GM18909 (cell line): ENCODE measurements around the gene BTAF1.
"Not testable (repeated sequence)": the region's sequence is repeated elsewhere in the genome, so short reads cannot be mapped to it uniquely, and the experiment has no call there.

Source experiments
- ATAC-seq: cut with Tn5 transposase; IDR thresholded peaks from one replicate; pipeline ENCODE4 v1.9.1; 2021; ENCODE audit warnings: mild to moderate bottlenecking; ENCODE audit not compliant: unreplicated experiment, poor library complexity

The BTAF1 gene

DNA sequence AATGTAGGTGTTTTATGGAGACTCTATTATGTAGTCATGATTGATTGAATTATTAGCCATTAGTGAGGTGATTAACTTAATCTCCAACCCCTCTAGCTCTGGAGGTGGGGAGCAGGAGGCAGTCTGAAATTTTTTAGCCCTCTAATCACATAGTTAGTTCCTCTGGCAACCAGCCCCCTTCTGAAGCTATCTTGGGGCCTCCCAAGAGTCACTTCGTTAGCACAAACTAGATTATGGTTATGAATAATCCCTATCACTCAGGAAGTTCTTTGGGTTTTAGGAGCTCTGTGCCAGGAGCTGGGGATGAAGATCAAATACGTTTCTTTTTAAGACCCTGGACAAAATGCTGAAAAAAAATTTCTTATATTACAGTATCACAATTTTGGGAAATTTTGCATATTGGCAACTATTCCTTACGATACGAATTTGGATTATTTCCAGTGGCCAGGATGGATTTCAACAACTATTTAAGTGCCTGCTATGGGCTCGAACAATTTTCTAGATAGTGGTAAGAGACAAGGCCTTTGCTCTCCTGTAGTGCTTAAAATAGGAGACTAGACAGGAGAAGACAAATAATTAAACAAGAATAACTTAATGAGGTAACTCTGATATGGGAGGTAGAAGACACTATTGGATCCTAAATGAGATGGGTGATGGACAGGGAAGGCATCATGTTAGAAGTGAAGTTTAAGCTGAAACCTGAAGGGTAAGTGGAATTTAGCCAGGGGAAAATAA is 52.9 kb downstream of the BTAF1 start:
- ATAC-seq = no peak

DNA sequence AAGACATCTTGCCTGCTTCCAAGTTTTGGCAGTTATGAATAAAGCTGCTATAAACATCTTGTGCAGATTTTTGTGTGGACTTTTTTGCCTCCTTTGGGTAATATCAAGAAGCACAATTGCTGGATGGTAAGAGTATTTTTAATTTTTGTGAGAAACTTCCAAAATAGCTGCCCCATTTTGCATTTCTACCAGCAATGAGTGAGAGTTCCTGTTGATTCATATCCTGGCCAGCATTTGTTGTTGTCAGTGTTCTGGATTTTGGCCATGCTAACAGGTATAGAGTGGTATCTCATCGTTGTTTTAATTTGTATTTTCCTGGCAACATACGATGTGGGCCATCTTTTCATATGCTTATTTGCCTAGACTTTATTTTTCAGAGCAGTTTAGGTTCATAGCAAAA is 53.9 kb downstream of the BTAF1 start:
- ATAC-seq = no peak

DNA sequence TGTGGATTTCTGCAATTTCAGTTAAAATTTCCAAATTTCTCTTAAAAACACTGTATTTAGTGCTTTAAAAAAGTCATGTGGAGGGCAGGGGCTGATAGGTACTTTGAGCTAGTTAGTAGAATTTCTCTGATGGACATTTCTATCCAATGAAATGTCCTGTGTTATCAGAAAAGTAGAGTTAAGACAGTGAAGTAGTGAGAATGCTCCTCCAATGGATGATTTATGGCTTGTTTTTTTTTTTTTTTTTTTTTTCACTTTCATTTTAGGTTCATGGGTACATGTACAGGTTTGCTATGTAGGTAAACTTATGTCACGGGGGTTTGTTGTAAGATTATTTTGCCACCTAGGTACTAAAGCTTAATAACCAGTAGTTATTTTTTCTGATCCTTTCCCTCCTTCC is 55.0 kb downstream of the BTAF1 start:
- ATAC-seq = no peak

- no peak for ATAC-seq
Measured at GRCh38 chr10:91980319-91980718, 56.7 kb downstream of the BTAF1 start.

GRCh38 chr10:91983416-91983815 is 59.8 kb downstream of the BTAF1 start:
- ATAC-seq = no peak

DNA sequence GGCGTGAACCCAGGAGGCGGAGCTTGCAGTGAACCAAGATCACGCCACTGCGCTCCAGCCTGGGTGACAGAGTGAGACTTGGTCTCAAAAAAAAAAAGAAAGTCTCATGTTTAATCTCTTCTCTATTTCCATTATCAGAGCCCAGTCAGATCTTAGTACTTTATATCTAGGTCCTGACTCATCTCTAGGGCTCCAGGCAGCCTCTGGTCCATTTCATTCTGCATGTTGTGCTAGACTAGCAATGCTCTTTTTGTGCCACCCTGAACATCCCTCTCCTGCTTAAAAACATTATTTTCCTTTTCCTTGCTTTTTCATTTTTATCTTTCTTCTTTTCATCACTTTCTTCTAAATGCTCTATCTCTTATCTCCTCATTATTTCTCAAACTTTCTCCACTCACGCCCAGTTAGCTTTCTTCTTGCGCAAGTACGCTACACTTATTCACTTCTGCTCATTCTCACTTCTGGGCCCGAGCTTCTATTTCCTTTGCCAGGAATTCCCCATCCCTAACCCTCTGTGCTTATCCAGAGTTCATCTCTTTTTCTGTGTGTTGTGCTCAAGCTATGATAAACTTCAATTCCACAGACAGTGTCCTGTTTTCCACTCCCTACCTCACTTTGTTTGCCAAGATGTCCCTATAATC is 63.9 kb downstream of the BTAF1 start:
- ATAC-seq = no peak

DNA sequence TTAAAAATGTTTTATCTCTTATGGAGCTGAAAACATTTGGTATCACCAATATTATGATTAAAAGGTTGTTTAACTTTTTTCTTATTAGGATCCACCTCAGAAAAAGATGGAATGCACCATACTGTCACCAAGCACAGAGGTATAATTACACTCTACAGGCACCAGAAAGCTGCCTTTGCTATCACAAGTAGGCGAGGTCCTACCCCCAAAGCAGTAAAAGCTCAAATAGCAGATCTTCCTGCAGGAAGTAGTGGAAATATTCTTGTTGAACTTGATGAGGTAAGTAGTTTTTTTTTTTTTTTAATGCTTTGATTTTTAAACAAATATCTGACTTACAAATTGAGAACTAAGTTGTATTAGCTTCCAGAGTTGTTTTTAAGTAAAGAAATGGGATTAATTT is 68.5 kb downstream of the BTAF1 start:
- no peak for ATAC-seq

DNA sequence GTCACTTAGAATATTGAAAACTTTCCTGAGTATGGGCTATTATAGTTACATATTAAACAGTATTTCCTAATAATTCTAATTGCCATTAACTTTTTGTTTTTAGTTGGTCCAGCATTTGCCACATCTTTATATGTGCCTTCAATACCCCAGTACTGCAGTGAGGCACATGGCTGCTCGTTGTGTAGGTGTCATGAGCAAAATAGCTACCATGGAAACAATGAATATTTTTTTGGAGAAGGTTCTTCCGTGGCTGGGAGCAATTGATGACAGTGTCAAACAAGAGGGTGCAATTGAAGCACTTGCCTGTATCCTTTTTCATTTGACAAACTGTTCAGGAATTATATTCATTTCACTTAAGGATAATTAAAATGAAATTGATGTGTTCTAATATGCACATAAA is 72.7 kb downstream of the BTAF1 start:
- no peak for ATAC-seq

DNA sequence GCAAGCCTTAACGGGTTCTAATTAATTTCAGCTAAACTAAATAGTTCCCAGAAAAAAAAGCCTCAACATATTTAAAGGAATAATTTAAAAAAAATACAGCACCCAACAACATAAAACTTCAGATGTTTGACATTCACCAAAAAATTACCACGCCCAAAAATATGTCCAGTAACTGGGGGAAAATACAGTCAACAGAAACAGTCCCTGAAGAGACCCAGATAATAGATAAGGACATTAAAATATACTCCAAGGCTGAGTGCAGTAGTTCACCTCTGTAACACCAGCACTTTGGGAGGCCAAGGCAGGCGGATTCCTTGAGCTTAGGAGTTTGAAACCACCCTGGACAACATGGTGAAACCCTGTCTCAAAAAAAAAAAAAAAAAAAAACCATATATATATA is 78.0 kb downstream of the BTAF1 start:
- ATAC-seq = no peak

- no peak for ATAC-seq
Measured at GRCh38 chr10:92001995-92002394, 78.4 kb downstream of the BTAF1 start.

DNA sequence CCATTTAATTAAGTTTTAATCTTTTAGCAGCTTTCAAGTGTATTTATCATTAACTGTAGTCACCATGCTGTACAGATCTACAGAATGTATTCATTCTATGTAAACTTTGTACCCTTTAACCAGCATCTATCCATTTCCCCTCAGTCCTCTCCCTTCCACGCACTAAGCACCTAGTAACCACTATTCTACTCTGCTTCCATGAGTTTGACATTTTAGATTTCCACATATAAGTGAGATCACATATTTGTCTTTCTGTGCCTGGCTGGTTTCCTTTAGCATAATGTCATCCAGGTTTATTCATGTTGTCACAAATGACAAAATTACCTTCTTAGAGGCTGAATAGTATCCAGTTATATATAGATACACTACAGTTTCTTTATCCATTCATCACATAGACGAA is 79.7 kb downstream of the BTAF1 start:
- ATAC-seq = no peak

GRCh38 chr10:92005978-92006377 is 82.4 kb downstream of the BTAF1 start:
- no peak for ATAC-seq

GRCh38 chr10:92009445-92009844 is 85.9 kb downstream of the BTAF1 start:
- ATAC-seq = no peak

DNA sequence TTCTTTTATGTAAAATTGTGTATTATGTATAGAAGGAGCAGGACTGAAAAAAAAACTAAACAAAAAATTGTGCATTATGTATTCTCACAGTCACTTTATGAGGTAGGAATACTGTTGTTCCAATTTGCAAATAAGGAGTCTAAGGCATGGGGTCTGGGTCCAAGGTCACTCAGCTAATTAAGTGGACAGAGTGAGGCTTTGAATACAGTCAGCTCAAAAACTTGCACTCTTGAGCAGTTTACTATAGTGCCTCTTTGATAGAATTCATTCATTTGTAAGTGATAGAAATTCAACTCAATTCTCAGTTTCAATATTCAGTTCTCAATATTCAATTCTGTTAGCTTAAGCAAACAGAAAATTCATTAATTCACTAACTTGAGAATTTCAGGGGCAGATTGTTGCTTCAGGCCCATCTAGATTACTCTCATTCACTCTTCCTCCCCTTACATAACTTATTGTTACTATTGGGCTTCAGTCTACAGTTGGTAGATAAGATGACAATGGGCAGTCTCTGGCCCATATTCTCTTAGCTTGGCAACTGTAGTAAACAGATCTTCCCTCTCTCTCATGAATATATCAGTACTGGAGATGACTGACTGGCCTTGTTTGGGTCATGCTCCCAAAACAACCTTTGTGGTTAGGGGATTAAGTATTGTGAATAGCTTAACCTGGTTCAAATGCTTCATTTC is 86.6 kb downstream of the BTAF1 start:
- no peak for ATAC-seq

- ATAC-seq = no peak
Measured at GRCh38 chr10:92011560-92012214, 88.1 kb downstream of the BTAF1 start.

DNA sequence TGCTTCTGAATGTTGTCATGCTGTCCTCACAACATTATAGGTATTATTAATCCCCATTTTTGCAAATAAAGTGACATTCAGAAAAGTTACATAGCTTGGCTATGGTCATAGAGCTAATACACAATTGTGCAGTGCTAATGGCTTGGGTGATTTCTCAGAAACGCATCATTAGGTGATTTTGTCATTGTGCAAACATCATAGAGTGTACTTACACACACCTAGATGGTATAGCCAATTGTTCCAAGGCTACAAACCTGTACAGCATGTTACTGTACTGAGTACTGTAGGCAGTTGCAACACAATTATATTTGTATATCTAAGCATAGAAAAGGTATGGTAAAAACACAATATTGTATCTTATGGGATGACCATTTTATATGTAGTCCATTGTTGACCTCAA is 91.0 kb downstream of the BTAF1 start:
- ATAC-seq = no peak

- ATAC-seq = no peak
Measured at GRCh38 chr10:92024700-92025099, 101.1 kb downstream of the BTAF1 start.

DNA sequence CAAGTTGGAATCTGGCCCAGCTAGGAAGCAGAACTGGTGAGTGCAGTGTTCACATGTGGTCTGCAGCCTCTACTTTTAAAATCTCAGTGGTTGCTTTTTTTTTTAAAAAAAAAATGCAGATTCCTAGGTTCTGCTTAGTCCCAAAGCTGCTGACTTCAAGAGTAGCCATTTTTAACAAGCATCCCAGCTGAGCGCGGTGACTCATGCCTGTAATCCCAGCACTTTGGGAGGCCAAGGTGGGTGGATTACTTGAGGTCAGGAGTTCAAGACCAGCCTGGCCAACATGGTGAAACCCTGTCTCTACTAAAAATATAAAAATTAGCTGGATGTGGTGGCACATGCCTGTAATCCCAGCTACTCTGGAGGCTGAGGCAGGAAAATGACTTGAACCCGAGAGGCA is 101.8 kb downstream of the BTAF1 start:
- ATAC-seq = not testable (repeated sequence)

DNA sequence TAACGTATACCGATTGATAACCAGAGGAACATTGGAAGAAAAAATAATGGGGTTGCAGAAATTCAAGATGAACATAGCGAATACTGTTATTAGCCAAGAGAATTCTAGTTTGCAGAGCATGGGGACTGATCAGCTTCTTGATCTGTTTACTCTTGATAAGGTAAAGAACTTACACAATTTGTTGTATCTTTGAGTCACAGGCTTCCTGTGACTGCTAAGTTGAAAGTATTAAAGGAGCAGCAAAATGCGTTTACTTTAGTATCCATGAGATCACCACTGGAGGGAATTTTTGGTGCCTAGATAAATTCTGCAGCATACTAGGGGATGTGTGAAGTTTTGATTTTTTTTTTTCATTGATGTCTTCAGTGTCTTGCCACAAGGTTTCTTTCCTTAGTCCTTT is 103.6 kb downstream of the BTAF1 start:
- ATAC-seq = no peak

- ATAC-seq = no peak
Measured at GRCh38 chr10:92031580-92031979, 108.0 kb downstream of the BTAF1 start.

DNA sequence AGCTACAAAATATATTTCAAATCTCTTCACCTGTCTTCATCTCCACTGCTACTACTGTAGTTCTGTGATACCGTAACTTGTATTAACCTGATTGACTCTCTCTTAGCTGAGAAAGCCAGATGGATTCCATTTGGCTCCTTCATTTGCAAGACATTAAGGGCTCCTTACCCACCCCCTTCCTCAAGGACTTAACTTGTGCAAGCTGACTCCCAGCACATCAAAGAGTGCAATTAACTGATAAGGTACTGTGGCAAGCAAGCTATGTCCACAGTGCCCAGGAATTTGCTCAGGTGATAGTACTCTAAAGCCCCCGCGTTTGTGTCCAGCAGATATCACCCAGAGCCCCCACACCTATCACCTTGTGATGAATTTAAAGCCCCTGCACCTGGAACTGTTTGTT is 109.5 kb downstream of the BTAF1 start:
- ATAC-seq = not testable (repeated sequence)
